ENCODE measurements around the gene BEGAIN.

BEGAIN gene

DNA sequence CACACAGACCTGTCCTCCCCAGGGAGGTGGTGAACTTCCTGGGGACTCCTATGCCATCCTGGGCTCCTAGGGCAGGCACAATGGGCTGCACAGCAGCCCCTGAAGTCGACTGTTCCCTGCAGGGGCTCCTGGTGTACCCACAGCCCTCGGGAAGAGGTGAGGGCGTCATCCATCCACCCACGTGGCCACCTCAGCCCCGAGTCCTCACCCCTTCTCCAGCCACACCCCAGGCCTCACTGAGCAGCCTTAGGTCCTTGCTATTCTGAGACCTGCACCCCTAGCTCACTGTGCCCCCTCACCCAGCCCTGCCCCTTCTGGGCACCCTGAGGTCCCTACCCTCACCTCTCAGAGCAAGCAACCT is 38.9 kb downstream of the BEGAIN start:
- H3K27me3 ChIP-seq (ENCODE audit: control insufficient read depth, insufficient read depth, low read length) = peaks cover 16% of the 10 kb centered on the region
- no peaks in the 10 kb centered on the region for H3K36me3 ChIP-seq (ENCODE audit: control insufficient read depth, low read depth, low read length)
- H3K9ac ChIP-seq (ENCODE audit: low read length) = no peak overlapping the region
- H3K4me3 ChIP-seq (ENCODE audit: low read length) = no peak overlapping the region
- H3K27ac ChIP-seq (ENCODE audit: low read length) = no peak overlapping the region
- H3K4me1 ChIP-seq (ENCODE audit: control insufficient read depth, low read depth, low read length) = peaks cover 8% of the 10 kb centered on the region
- H3K9me3 ChIP-seq (ENCODE audit: control insufficient read depth, low read depth, low read length) = no peaks in the 10 kb centered on the region

DNA sequence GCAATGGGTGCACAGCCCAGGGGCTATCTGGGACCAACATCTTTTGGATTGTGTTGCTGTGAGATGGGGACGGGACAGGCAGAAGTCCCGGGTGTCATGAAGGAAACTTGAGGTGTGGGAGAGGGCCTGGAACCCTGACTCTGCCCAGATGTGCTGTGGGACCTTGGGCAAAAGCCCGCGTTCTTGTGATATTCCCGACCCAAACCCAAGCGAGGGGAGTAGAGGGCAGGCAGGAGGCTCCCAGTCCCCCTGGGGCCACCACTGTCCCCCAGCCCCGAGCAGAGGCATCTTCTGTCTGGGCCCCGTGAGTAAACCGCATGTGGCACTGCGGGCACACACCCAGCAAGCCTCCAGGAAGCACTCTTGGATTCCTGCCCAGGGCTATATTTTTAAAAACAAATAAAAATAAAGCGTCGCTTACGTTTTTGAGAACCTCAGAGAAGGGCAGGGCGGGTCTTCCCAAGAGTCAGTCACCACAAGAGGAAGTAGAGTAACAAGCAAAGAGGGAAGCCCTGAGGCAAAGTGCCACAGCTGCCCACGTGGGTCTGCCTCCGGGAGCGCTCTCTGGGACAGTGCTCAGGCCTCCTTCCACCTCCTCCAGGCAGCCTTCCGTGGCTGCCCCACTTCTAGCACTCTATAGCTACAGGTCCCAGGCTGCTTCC is 39.5 kb downstream of the BEGAIN start:
- H3K4me3 ChIP-seq (ENCODE audit: low read length) = no peak overlapping the region
- no peak overlapping the region for H3K9ac ChIP-seq (ENCODE audit: low read length)
- no peaks in the 10 kb centered on the region for H3K9me3 ChIP-seq (ENCODE audit: control insufficient read depth, low read depth, low read length)
- H3K4me1 ChIP-seq (ENCODE audit: control insufficient read depth, low read depth, low read length) = peaks cover 8% of the 10 kb centered on the region
- H3K27me3 ChIP-seq (ENCODE audit: control insufficient read depth, insufficient read depth, low read length) = peaks cover 16% of the 10 kb centered on the region
- no peaks in the 10 kb centered on the region for H3K36me3 ChIP-seq (ENCODE audit: control insufficient read depth, low read depth, low read length)
- no peak overlapping the region for H3K27ac ChIP-seq (ENCODE audit: low read length)

DNA sequence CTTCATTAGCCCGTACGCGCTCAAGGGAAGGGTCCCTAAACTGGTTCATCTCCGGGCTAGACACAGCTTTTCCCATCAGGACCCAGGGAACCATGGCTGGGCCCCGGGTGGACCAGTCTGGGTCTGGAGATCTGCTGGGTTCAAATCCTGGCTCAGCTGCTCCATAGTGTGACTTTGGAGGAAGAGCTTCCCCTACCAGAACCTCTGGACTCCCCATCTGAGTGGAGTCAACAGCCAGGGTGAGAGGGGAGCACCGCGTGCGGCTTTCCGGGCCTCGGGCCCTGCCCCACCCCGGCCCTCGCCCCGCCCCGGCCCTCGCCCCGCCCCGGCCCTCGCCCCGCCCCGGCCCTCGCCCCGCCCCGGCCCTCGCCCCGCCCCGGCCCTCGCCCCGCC is 41.2 kb downstream of the BEGAIN start:
- no peak overlapping the region for H3K27ac ChIP-seq (ENCODE audit: low read length)
- H3K9me3 ChIP-seq (ENCODE audit: control insufficient read depth, low read depth, low read length) = no peaks in the 10 kb centered on the region
- no peak overlapping the region for H3K9ac ChIP-seq (ENCODE audit: low read length)
- H3K4me3 ChIP-seq (ENCODE audit: low read length) = no peak overlapping the region
- H3K36me3 ChIP-seq (ENCODE audit: control insufficient read depth, low read depth, low read length) = no peaks in the 10 kb centered on the region
- peaks cover 8% of the 10 kb centered on the region for H3K4me1 ChIP-seq (ENCODE audit: control insufficient read depth, low read depth, low read length)
- H3K27me3 ChIP-seq (ENCODE audit: control insufficient read depth, insufficient read depth, low read length) = peaks cover 16% of the 10 kb centered on the region

- Histone ChIP-seq H3K36me3 (ENCODE audit: control insufficient read depth, low read depth, low read length) (no peaks in the 10 kb centered on the region), H3K27ac (ENCODE audit: low read length) (no peak overlapping the region), H3K9ac (ENCODE audit: low read length) (no peak overlapping the region), H3K9me3 (ENCODE audit: control insufficient read depth, low read depth, low read length) (no peaks in the 10 kb centered on the region), H3K27me3 (ENCODE audit: control insufficient read depth, insufficient read depth, low read length) (peaks cover 16% of the 10 kb centered on the region), H3K4me3 (ENCODE audit: low read length) (no peak overlapping the region), H3K4me1 (ENCODE audit: control insufficient read depth, low read depth, low read length) (peaks cover 8% of the 10 kb centered on the region)
Observed at GRCh38 chr14:100545359-100545758, 41.9 kb downstream of the BEGAIN start.

- H3K27ac ChIP-seq (ENCODE audit: low read length) = no peak overlapping the region
- H3K4me3 ChIP-seq (ENCODE audit: low read length) = no peak overlapping the region
- H3K27me3 ChIP-seq (ENCODE audit: control insufficient read depth, insufficient read depth, low read length) = peaks cover 16% of the 10 kb centered on the region
- H3K9me3 ChIP-seq (ENCODE audit: control insufficient read depth, low read depth, low read length) = no peaks in the 10 kb centered on the region
- H3K36me3 ChIP-seq (ENCODE audit: control insufficient read depth, low read depth, low read length) = no peaks in the 10 kb centered on the region
- no peak overlapping the region for H3K9ac ChIP-seq (ENCODE audit: low read length)
- peaks cover 8% of the 10 kb centered on the region for H3K4me1 ChIP-seq (ENCODE audit: control insufficient read depth, low read depth, low read length)
Observed at GRCh38 chr14:100544506-100545141, 42.6 kb downstream of the BEGAIN start.

- Histone ChIP-seq H3K36me3 (ENCODE audit: control insufficient read depth, low read depth, low read length) (no peaks in the 10 kb centered on the region), H3K9me3 (ENCODE audit: control insufficient read depth, low read depth, low read length) (no peaks in the 10 kb centered on the region), H3K27me3 (ENCODE audit: control insufficient read depth, insufficient read depth, low read length) (peaks cover 16% of the 10 kb centered on the region), H3K27ac (ENCODE audit: low read length) (no peak overlapping the region), H3K4me1 (ENCODE audit: control insufficient read depth, low read depth, low read length) (peaks cover 8% of the 10 kb centered on the region), H3K4me3 (ENCODE audit: low read length) (no peak overlapping the region), H3K9ac (ENCODE audit: low read length) (no peak overlapping the region)
Observed at GRCh38 chr14:100543471-100544455, 43.5 kb downstream of the BEGAIN start.

- Histone ChIP-seq H3K9me3 (ENCODE audit: control insufficient read depth, low read depth, low read length) (no peaks in the 10 kb centered on the region), H3K27ac (ENCODE audit: low read length) (no peak overlapping the region), H3K9ac (ENCODE audit: low read length) (no peak overlapping the region), H3K4me3 (ENCODE audit: low read length) (no peak overlapping the region), H3K4me1 (ENCODE audit: control insufficient read depth, low read depth, low read length) (peaks cover 8% of the 10 kb centered on the region), H3K27me3 (ENCODE audit: control insufficient read depth, insufficient read depth, low read length) (peaks cover 13% of the 10 kb centered on the region), H3K36me3 (ENCODE audit: control insufficient read depth, low read depth, low read length) (no peaks in the 10 kb centered on the region)
Observed at GRCh38 chr14:100542619-100543205, 44.5 kb downstream of the BEGAIN start.

DNA sequence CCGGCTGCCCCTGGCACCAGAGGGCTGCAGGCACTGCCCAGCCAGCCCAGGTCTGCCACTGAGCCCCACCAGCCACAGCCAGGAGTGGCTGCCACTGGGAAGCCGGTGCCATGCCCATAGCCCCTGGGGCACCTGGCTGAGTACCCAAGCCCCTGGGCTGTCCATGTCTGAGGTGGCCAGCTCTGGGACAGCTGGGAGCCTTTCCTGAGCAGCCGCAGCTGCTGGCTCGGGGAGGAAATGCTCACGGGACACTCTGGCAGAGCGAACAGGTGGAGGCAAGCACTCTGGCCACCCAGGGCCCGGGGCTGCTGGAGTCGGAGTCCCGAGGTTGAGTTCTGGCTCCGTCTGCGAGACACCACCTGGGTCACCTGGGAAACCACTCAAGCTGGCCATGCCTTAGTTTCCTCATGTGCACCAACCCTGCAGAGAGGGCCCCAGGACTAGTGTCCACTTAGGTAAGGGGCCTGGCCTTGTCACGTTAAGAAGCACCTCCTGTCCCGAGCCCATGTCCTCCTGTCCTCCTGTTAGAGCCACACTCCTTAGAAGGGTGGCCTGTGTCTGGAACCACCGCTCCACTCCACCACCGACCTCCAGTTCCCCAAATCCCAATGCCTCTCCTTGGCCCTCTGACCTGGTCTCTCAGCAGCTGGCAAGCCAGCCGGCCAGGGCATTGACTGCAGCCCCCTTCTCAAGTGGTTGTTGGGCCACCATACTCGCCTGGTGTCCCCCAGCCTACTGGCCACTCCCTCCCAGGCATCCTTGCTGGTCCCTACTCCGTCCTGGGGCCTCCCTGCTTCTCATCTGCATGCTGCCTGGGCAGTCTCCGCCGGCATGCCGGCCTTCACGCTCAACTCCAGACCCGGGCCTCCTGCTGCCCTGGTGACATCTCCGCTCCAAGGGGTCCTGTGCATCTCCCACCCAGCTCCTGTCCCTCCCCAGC is 45.3 kb downstream of the BEGAIN start:
- Histone ChIP-seq H3K4me3 (ENCODE audit: low read length) (no peak overlapping the region), H3K9ac (ENCODE audit: low read length) (no peak overlapping the region), H3K27ac (ENCODE audit: low read length) (no peak overlapping the region), H3K36me3 (ENCODE audit: control insufficient read depth, low read depth, low read length) (no peaks in the 10 kb centered on the region), H3K9me3 (ENCODE audit: control insufficient read depth, low read depth, low read length) (no peaks in the 10 kb centered on the region), H3K4me1 (ENCODE audit: control insufficient read depth, low read depth, low read length) (peaks cover 8% of the 10 kb centered on the region), H3K27me3 (ENCODE audit: control insufficient read depth, insufficient read depth, low read length) (peaks cover 5% of the 10 kb centered on the region)

- Histone ChIP-seq H3K9me3 (ENCODE audit: control insufficient read depth, low read depth, low read length) (no peaks in the 10 kb centered on the region), H3K27ac (ENCODE audit: low read length) (no peak overlapping the region), H3K4me1 (ENCODE audit: control insufficient read depth, low read depth, low read length) (peaks cover 8% of the 10 kb centered on the region), H3K36me3 (ENCODE audit: control insufficient read depth, low read depth, low read length) (no peaks in the 10 kb centered on the region), H3K4me3 (ENCODE audit: low read length) (no peak overlapping the region), H3K9ac (ENCODE audit: low read length) (no peak overlapping the region), H3K27me3 (ENCODE audit: control insufficient read depth, insufficient read depth, low read length) (no peaks in the 10 kb centered on the region)
Observed at GRCh38 chr14:100540926-100541620, 46.1 kb downstream of the BEGAIN start.

- Histone ChIP-seq H3K36me3 (ENCODE audit: control insufficient read depth, low read depth, low read length) (no peaks in the 10 kb centered on the region), H3K4me3 (ENCODE audit: low read length) (no peak overlapping the region), H3K4me1 (ENCODE audit: control insufficient read depth, low read depth, low read length) (peaks cover under 1% of the 10 kb centered on the region), H3K27me3 (ENCODE audit: control insufficient read depth, insufficient read depth, low read length) (no peaks in the 10 kb centered on the region), H3K27ac (ENCODE audit: low read length) (no peak overlapping the region), H3K9me3 (ENCODE audit: control insufficient read depth, low read depth, low read length) (no peaks in the 10 kb centered on the region), H3K9ac (ENCODE audit: low read length) (no peak overlapping the region)
Observed at GRCh38 chr14:100540141-100540925, 46.9 kb downstream of the BEGAIN start.
